Measurements from ENCODE around the gene TNNI3. TPM values are rescaled to one million over a fixed set of nuclear protein-coding genes. Genes with fewer than 3 reads are reported as not detected.

The TNNI3 gene
- total and polyA plus RNA-seq, 9 of the 15 experiments (the other 6 are each of a cell fraction or from before 2014, with no cell fraction given) = 4.7 to 158 (median 42.0) TPM

GRCh38 chr19:55112777-55113569 lies 44.6 kb downstream of the TNNI3 start (continued):
- TF ChIP-seq HINFP (tag; conservative IDR thresholded peaks at IDR 0.05; ENCODE audit: low read depth) = no peak
- no peak for TF ChIP-seq CXXC5 (CRISPR knock-in tag; IDR thresholded peaks at IDR 0.05)
- TF ChIP-seq FOXJ3 (CRISPR knock-in tag; IDR thresholded peaks at IDR 0.05) = no peak
- no peak for TF ChIP-seq MLX (CRISPR knock-in tag; conservative IDR thresholded peaks at IDR 0.05)
- TF ChIP-seq NR3C1 (CRISPR knock-in tag; IDR thresholded peaks at IDR 0.05) = no peak
- TF ChIP-seq ESRRA (IDR thresholded peaks at IDR 0.05; ENCODE audit: borderline replicate concordance, low read depth) = no peak
- TF ChIP-seq ZFPM2 (CRISPR knock-in tag; IDR thresholded peaks at IDR 0.05) = no peak
- TF ChIP-seq ARID3B (CRISPR knock-in tag; IDR thresholded peaks at IDR 0.05; ENCODE audit: borderline replicate concordance) = no peak
- no peak for TF ChIP-seq PYGO2 (tag; IDR thresholded peaks at IDR 0.05)
- TF ChIP-seq ZNF707 (CRISPR knock-in tag; conservative IDR thresholded peaks at IDR 0.05) = no peak
- no peak for TF ChIP-seq THAP12 (CRISPR knock-in tag; IDR thresholded peaks at IDR 0.05)
- TF ChIP-seq RBM25 (IDR thresholded peaks at IDR 0.05; ENCODE audit: low read depth, low read length, severe bottlenecking) = no peak
- TF ChIP-seq ZNF583 (CRISPR knock-in tag; IDR thresholded peaks at IDR 0.05) = no peak
- TF ChIP-seq CBX1 (IDR thresholded peaks at IDR 0.05; ENCODE audit: low read depth) = no peak
- no peak for TF ChIP-seq EZH2 (IDR thresholded peaks at IDR 0.05; ENCODE audit: borderline replicate concordance, low read depth, low read length)
- 0 out of 2 replicates have a peak, but pooled peaks have one; percentile 31 for TF ChIP-seq ZNF740 (CRISPR knock-in tag; IDR thresholded peaks at IDR 0.05)
- TF ChIP-seq ZNF740 (tag; IDR thresholded peaks at IDR 0.05) = no peak
- no peak for TF ChIP-seq HDAC8 (tag; IDR thresholded peaks at IDR 0.05)
- TF ChIP-seq MTA1 (IDR thresholded peaks at IDR 0.05; ENCODE audit: borderline replicate concordance) = no peak
- TF ChIP-seq NFXL1 (CRISPR knock-in tag; IDR thresholded peaks at IDR 0.05) = no peak
- no peak for TF ChIP-seq HNRNPLL (IDR thresholded peaks at IDR 0.05; ENCODE audit: low read depth, low read length, poor library complexity, severe bottlenecking)
